A549 treated with AZD9567 at 1 μM for 4 hours (cell line): ENCODE results near the gene PAIP2B. TPM values are rescaled to one million over a fixed set of nuclear protein-coding genes. Genes with fewer than 3 reads are reported as not detected.

Source experiments
- total RNA-seq: library from RNA; stranded (reverse); fragments of 200-300 nt; extraction: Qiagen RNA extraction; gene quantifications from 5 replicates; pipeline ENCODE4 v1.2.3, GENCODE V29; 2022; ENCODE audit not compliant: insufficient read depth

The PAIP2B gene, protein sequence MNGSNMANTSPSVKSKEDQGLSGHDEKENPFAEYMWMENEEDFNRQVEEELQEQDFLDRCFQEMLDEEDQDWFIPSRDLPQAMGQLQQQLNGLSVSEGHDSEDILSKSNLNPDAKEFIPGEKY
- total RNA-seq: 0.22 to 0.37 TPM (median 0.32 TPM) in 4 of 5 replicates, not detected in the other

DNA sequence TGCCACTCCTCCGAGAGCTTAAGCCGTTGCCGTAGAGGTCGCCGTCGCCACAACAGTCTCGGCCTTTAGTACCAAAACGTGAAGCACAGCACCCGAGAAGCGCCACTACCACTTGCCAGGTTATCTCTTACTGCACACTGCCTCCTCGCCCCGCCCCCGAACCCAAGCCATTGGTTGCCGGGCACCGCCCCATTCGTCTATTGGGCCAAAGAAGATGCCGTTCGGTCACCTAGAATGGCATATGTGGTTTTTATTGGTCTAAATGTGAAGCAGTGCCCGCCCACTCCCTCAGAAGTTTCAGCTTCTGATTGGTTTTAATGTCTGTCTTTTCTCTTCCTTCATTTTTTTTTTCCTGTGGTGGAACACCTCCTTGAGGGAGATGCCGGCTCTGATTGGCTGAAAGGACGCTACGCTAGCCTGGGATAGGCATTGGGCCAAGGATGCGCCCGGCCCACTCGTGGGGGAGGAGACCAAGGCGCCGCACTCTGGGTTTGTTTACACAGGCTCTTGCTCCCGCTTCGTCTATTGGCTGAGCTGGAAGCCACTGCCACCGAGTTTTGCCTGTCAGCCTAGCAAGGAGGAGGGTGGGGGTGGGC is at the start of gene PAIP2B:
TSS of gene PAIP2B (minus strand) at position 139 of the 596 bp plus-strand sequence. CDS start 24,514 bp downstream, outside the sequence.

Other genes with a start within 250 kb of the PAIP2B start
- gene ANKRD53, start 248.5 kb downstream of the PAIP2B start, total RNA-seq: 0.05 to 0.11 TPM (median 0.09 TPM) in 4 of 5 replicates, not detected in the other
- gene TEX261, start 232.2 kb downstream of the PAIP2B start, total RNA-seq: 75.0 to 86.1 TPM (median 83.6 TPM) in 5 replicates
- 81.6 to 103 TPM (median 91.6 TPM) in 5 replicates for gene NAGK, start 158.5 kb downstream of the PAIP2B start, total RNA-seq
- 4.7 to 12.5 TPM (median 11.1 TPM) in 5 replicates for gene MCEE, start 96.9 kb downstream of the PAIP2B start, total RNA-seq
- gene MPHOSPH10, start 96.5 kb downstream of the PAIP2B start, total RNA-seq: 38.5 to 43.9 TPM (median 40.4 TPM) in 5 replicates
- gene ZNF638, start 104.7 kb upstream of the PAIP2B start, total RNA-seq: 56.0 to 70.5 TPM (median 61.6 TPM) in 5 replicates
- 0.54 to 4.0 TPM (median 0.64 TPM) in 5 replicates for gene DYSF, start 226.5 kb upstream of the PAIP2B start, total RNA-seq